HL-60 (cell line): Measurements from ENCODE around the gene IGFLR1.

Source experiments
- DNase-seq, 2 experiments: peaks; one replicate each; pipeline ENCODE4 v3.0.0-alpha.2; 2010 to 2020; ENCODE audit warnings: low read depth in 1 of 2, low spot score in 1 of 2
- H3K27ac ChIP-seq: fragments of 250-450 bp; sonication (Bioruptor Pico); replicated peaks from 2 replicates; pipeline ENCODE4 v1.5.1; 2020; ENCODE audit warnings: mild to moderate bottlenecking, moderate library complexity
- H3K27me3 ChIP-seq: fragments of 250-450 bp; sonication (Bioruptor Pico); 2 replicates; pipeline ENCODE4 v1.5.1; 2021; ENCODE audit warnings: mild to moderate bottlenecking, moderate library complexity; ENCODE audit not compliant: insufficient read depth, poor library complexity, severe bottlenecking
- H3K4me3 ChIP-seq: replicated peaks from 2 replicates; pipeline ENCODE4 v1.5.1; 2011; ENCODE audit warnings: mild to moderate bottlenecking, control low read depth, low read length; ENCODE audit not compliant: insufficient read depth
- GABPA ChIP-seq: IDR thresholded peaks from 2 replicates; pipeline ENCODE4 v1.6.1; 2012; ENCODE audit warnings: low read depth
- POLR2AphosphoS5 ChIP-seq: IDR thresholded peaks from 2 replicates; pipeline ENCODE4 v1.6.1; 2012; ENCODE audit warnings: low read depth
- SPI1 ChIP-seq: IDR thresholded peaks from 2 replicates; pipeline ENCODE4 v1.6.1; 2012; ENCODE audit warnings: low read depth, mild to moderate bottlenecking, borderline replicate concordance
- TF ChIP-seq, protein P1 (sequence below): IDR thresholded peaks from 2 replicates; pipeline ENCODE4 v1.6.1; 2012; ENCODE audit warnings: low read depth; ENCODE audit not compliant: insufficient replicate concordance
- TF ChIP-seq, protein P2 (sequence below): IDR thresholded peaks from one replicate; pipeline ENCODE4 v1.5.1; 2011; ENCODE audit warnings: low read length, control low read depth, inconsistent platforms; ENCODE audit not compliant: insufficient read depth

IGFLR1 gene

DNA sequence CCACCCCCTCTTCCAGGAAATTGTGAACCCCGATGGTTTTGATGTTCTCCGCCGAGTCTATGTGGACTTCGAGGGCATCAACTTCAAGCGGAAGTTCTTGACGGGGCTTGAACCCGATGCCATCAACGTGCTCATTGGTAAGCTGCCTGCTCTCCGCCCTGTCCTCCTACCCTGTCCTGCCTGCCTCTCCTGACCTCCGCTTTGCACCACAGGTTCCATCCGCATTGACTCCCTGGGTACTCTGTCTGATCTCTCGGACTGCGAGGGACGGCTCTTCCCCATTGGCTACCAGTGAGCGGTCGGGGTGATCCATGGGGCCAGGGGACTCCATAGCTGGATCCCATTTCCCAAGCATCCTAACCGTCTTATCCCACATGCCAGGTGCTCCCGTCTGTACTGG, 11.9 kb downstream of the IGFLR1 start:
- H3K4me3 ChIP-seq = no peak overlapping the region
- no peak overlapping the region for H3K27ac ChIP-seq
- no peak for DNase-seq
- H3K27me3 ChIP-seq = no peaks in the 10 kb centered on the region
- TF ChIP-seq SPI1 (no peak), GABPA (no peak), POLR2AphosphoS5 (no peak)
- TF ChIP-seq, protein P1, sequence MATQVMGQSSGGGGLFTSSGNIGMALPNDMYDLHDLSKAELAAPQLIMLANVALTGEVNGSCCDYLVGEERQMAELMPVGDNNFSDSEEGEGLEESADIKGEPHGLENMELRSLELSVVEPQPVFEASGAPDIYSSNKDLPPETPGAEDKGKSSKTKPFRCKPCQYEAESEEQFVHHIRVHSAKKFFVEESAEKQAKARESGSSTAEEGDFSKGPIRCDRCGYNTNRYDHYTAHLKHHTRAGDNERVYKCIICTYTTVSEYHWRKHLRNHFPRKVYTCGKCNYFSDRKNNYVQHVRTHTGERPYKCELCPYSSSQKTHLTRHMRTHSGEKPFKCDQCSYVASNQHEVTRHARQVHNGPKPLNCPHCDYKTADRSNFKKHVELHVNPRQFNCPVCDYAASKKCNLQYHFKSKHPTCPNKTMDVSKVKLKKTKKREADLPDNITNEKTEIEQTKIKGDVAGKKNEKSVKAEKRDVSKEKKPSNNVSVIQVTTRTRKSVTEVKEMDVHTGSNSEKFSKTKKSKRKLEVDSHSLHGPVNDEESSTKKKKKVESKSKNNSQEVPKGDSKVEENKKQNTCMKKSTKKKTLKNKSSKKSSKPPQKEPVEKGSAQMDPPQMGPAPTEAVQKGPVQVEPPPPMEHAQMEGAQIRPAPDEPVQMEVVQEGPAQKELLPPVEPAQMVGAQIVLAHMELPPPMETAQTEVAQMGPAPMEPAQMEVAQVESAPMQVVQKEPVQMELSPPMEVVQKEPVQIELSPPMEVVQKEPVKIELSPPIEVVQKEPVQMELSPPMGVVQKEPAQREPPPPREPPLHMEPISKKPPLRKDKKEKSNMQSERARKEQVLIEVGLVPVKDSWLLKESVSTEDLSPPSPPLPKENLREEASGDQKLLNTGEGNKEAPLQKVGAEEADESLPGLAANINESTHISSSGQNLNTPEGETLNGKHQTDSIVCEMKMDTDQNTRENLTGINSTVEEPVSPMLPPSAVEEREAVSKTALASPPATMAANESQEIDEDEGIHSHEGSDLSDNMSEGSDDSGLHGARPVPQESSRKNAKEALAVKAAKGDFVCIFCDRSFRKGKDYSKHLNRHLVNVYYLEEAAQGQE = no peak
- TF ChIP-seq, protein P2, sequence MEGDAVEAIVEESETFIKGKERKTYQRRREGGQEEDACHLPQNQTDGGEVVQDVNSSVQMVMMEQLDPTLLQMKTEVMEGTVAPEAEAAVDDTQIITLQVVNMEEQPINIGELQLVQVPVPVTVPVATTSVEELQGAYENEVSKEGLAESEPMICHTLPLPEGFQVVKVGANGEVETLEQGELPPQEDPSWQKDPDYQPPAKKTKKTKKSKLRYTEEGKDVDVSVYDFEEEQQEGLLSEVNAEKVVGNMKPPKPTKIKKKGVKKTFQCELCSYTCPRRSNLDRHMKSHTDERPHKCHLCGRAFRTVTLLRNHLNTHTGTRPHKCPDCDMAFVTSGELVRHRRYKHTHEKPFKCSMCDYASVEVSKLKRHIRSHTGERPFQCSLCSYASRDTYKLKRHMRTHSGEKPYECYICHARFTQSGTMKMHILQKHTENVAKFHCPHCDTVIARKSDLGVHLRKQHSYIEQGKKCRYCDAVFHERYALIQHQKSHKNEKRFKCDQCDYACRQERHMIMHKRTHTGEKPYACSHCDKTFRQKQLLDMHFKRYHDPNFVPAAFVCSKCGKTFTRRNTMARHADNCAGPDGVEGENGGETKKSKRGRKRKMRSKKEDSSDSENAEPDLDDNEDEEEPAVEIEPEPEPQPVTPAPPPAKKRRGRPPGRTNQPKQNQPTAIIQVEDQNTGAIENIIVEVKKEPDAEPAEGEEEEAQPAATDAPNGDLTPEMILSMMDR = no peak

DNA sequence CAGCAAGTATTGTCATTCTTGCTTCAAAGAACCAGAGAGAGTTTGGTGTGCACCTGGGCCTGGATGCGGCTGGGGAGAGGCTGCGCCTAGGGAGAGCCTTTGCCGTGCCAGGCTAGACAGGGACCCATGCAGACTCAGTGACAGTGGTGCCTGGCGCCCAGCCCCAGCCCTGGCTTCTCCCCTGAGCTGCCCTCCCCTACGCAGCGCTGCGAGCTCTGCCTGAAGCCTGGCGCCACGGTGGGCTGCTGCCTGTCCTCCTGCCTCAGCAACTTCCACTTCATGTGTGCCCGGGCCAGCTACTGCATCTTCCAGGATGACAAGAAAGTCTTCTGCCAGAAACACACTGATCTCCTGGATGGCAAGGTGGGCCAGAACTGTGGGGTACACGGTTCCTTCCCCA, 12.5 kb downstream of the IGFLR1 start:
- H3K27me3 ChIP-seq = no peaks in the 10 kb centered on the region
- no peak overlapping the region for H3K27ac ChIP-seq
- TF ChIP-seq, protein P2 = no peak
- no peak for TF ChIP-seq SPI1
- no peak for TF ChIP-seq GABPA
- TF ChIP-seq POLR2AphosphoS5 = no peak
- TF ChIP-seq, protein P1 = no peak
- H3K4me3 ChIP-seq = no peak overlapping the region
- no peak for DNase-seq

DNA sequence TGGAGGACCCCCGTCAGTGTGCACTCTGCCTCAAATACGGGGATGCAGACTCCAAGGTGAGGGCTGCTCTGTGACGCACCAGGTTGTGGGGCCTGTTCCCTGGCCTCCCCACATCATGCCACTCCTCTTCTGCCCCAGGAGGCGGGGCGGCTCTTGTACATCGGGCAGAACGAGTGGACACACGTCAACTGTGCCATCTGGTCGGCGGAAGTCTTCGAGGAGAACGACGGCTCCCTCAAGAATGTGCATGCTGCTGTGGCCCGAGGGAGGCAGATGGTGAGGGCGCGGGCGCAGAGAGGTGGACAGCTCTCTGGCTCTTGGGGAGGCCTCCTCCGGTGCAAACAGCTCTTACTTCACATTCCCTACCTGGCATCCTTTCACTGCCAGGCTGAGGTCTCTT, 13.2 kb downstream of the IGFLR1 start:
- TF ChIP-seq, protein P2 = no peak
- TF ChIP-seq POLR2AphosphoS5 = no peak
- no peak for TF ChIP-seq GABPA
- no peak for TF ChIP-seq SPI1
- Histone ChIP-seq H3K4me3 (no peak overlapping the region), H3K27me3 (no peaks in the 10 kb centered on the region), H3K27ac (no peak overlapping the region)
- DNase-seq = no peak

DNA sequence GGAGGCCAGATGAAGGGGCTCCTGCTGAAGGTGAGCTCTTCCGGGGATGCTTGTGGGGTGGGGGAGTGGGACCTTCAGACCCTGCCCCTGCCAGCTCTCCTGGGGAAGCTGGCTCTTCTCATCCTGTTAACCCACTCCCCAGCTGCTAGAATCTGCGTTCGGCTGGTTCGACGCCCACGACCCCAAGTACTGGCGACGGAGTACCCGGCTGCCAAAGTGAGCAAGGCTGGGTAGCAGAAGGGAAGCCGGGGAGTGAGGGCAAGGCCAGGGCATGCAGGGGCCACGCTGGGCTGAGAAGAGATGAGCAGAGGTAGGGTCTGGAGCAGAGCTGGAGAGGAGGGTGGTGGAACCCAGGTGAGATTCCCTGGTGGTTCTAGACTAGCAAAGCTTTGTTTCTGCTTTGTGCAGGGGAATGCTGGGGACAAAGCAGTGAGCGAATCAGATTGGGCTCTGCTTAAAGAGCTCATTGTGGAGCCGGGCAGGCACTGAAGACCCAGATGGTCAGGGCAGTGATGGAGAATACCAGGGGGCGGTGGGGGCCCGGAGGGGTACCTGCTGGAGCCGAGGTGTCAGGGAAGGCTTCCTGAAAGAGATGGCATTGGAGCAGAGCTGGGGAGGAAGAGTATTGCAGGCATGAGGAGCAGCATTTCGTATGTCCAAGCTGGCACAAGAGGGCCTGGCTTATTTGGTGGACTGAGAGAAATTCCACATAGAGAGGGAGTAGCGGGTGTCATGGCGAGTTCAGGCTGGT, 14.1 kb downstream of the IGFLR1 start:
- H3K27me3 ChIP-seq = no peaks in the 10 kb centered on the region
- H3K4me3 ChIP-seq = no peak overlapping the region
- DNase-seq = no peak
- TF ChIP-seq, protein P1 = no peak
- no peak for TF ChIP-seq SPI1
- no peak for TF ChIP-seq POLR2AphosphoS5
- TF ChIP-seq GABPA = no peak
- TF ChIP-seq, protein P2 = no peak
- no peak overlapping the region for H3K27ac ChIP-seq
